ENCODE results near the gene CYTH4. TPM values are rescaled to one million over a fixed set of nuclear protein-coding genes. Genes with fewer than 3 reads are reported as not detected.

Gene CYTH4
- polyA plus RNA-seq, 1 donor from 2014 or later: not detected

GRCh38 chr22:37267135-37267587 is 15.1 kb upstream of the CYTH4 start:
- Histone ChIP-seq H3K27ac (ENCODE audit: low read length) (no peak overlapping the region), H2AFZ (ENCODE audit: low read depth, low read length) (no peak overlapping the region), H3K9ac (ENCODE audit: low read length) (no peak overlapping the region), H3K27me3 (ENCODE audit: insufficient read depth, low read depth, low read length) (no peaks in the 10 kb centered on the region), H3K79me2 (replicated peaks; ENCODE audit: insufficient read depth, low read length) (no peaks in the 10 kb centered on the region), H3K4me3 (ENCODE audit: low read length) (no peak overlapping the region), H4K20me1 (ENCODE audit: insufficient read depth) (no peaks in the 10 kb centered on the region), H3K4me2 (ENCODE audit: low read length) (no peak overlapping the region), H3K9me2 (ENCODE audit: insufficient read depth, low read length) (no peaks in the 10 kb centered on the region), H3K9me3 (ENCODE audit: low read length) (no peaks in the 10 kb centered on the region), H3F3A (ENCODE audit: insufficient read depth, low read length, poor library complexity, severe bottlenecking) (no peaks in the 10 kb centered on the region), H3K36me3 (ENCODE audit: insufficient read depth, low read length) (no peaks in the 10 kb centered on the region)
- TF ChIP-seq EZH2 (IDR thresholded peaks at IDR 0.05; ENCODE audit: borderline replicate concordance, insufficient read depth, low read length, poor library complexity, severe bottlenecking) (no peak), SMC3 (conservative IDR thresholded peaks at IDR 0.05; ENCODE audit: poor library complexity) (peak; percentile 56), REST (IDR thresholded peaks at IDR 0.05; ENCODE audit: borderline replicate concordance) (no peak), POLR2AphosphoS5 (IDR thresholded peaks at IDR 0.05) (no peak), RAD21 (conservative IDR thresholded peaks at IDR 0.05) (peak; percentile 50), TAF1 (IDR thresholded peaks at IDR 0.05; ENCODE audit: low read depth) (no peak), CTCF (IDR thresholded peaks at IDR 0.05; ENCODE audit: poor library complexity, severe bottlenecking) (peak; percentile 64), EP300 (conservative IDR thresholded peaks at IDR 0.05; ENCODE audit: poor library complexity, severe bottlenecking) (no peak), MXI1 (conservative IDR thresholded peaks at IDR 0.05; ENCODE audit: poor library complexity, severe bottlenecking) (no peak)

- H3K4me3 ChIP-seq (ENCODE audit: low read length): no peak overlapping the region
- TF ChIP-seq EZH2 (IDR thresholded peaks at IDR 0.05; ENCODE audit: borderline replicate concordance, insufficient read depth, low read length, poor library complexity, severe bottlenecking): no peak
- no peak for TF ChIP-seq RAD21 (conservative IDR thresholded peaks at IDR 0.05)
- TF ChIP-seq REST (IDR thresholded peaks at IDR 0.05; ENCODE audit: borderline replicate concordance): no peak
- TF ChIP-seq MXI1 (conservative IDR thresholded peaks at IDR 0.05; ENCODE audit: poor library complexity, severe bottlenecking): no peak
- TF ChIP-seq SMC3 (conservative IDR thresholded peaks at IDR 0.05; ENCODE audit: poor library complexity): no peak
- no peak for TF ChIP-seq CTCF (IDR thresholded peaks at IDR 0.05; ENCODE audit: poor library complexity, severe bottlenecking)
- no peak for TF ChIP-seq POLR2AphosphoS5 (IDR thresholded peaks at IDR 0.05)
- TF ChIP-seq EP300 (conservative IDR thresholded peaks at IDR 0.05; ENCODE audit: poor library complexity, severe bottlenecking): no peak
- no peaks in the 10 kb centered on the region for H3K27me3 ChIP-seq (ENCODE audit: insufficient read depth, low read depth, low read length)
- no peak overlapping the region for H3K27ac ChIP-seq (ENCODE audit: low read length)
- H3K36me3 ChIP-seq (ENCODE audit: insufficient read depth, low read length): no peaks in the 10 kb centered on the region
- no peaks in the 10 kb centered on the region for H3K9me3 ChIP-seq (ENCODE audit: low read length)
- H3K9me2 ChIP-seq (ENCODE audit: insufficient read depth, low read length): no peaks in the 10 kb centered on the region
- H3K4me2 ChIP-seq (ENCODE audit: low read length): no peak overlapping the region
- no peaks in the 10 kb centered on the region for H3F3A ChIP-seq (ENCODE audit: insufficient read depth, low read length, poor library complexity, severe bottlenecking)
- H3K9ac ChIP-seq (ENCODE audit: low read length): no peak overlapping the region
- no peaks in the 10 kb centered on the region for H4K20me1 ChIP-seq (ENCODE audit: insufficient read depth)
- no peaks in the 10 kb centered on the region for H3K79me2 ChIP-seq (replicated peaks; ENCODE audit: insufficient read depth, low read length)
- H2AFZ ChIP-seq (ENCODE audit: low read depth, low read length): no peak overlapping the region
Observed at GRCh38 chr22:37267661-37268413, 14.5 kb upstream of the CYTH4 start.

Data from neural cell (in vitro differentiated cells).